H1 (cell line): ENCODE results near the gene ZMIZ1. TPM values are rescaled to one million over a fixed set of nuclear protein-coding genes. Genes with fewer than 3 reads are reported as not detected.
A peak's percentile ranks its signal among the peaks of the same experiment; 100 is the strongest.

Experiments used
- CTCF ChIA-PET: fragments of 300-600 bp; sonication (Branson Sonifier 250); formaldehyde crosslinking; loops from one replicate; lab custom pipeline; 2021; ENCODE audit not compliant: partially characterized antibody; lab: Charles Lee
- POLR2A ChIA-PET: fragments of 300-600 bp; sonication (Branson Sonifier 250); formaldehyde crosslinking; loops from one replicate; lab custom pipeline; 2021; ENCODE audit warnings: inconsistent platforms; ENCODE audit not compliant: partially characterized antibody; lab: Charles Lee
- DNase-seq, 2 experiments: peaks; one replicate each; pipeline versions ENCODE4 v3.0.0 to v3.0.0-alpha.2; 2010 to 2022; ENCODE audit warnings: low spot score in 2 of 2, low read depth in 1 of 2, mixed read lengths in 1 of 2
- FAIRE-seq: peaks from 2 replicates; lab custom pipeline; 2011; peaks lifted over from hg19 to GRCh38; lab: Jason Lieb, UNC
- H2AFZ ChIP-seq: 2 replicates; pipeline ENCODE4 v1.8.1; 2012; ENCODE audit warnings: low read length, inconsistent platforms
- H2AK5ac ChIP-seq: 2 replicates; pipeline ENCODE4 v1.6.1; 2013; ENCODE audit warnings: low read depth, low read length
- H2BK120ac ChIP-seq: replicated peaks from 2 replicates; pipeline ENCODE3; 2013; ENCODE audit warnings: low read depth, low read length, inconsistent platforms
- H2BK12ac ChIP-seq: 2 replicates; pipeline ENCODE4 v1.6.1; 2013; ENCODE audit warnings: low read depth, low read length
- H2BK15ac ChIP-seq: 2 replicates; pipeline ENCODE4 v1.6.1; 2013; ENCODE audit warnings: low read length
- H2BK20ac ChIP-seq: 2 replicates; pipeline ENCODE4 v1.6.1; 2013; ENCODE audit warnings: low read length
- H2BK5ac ChIP-seq: 2 replicates; pipeline ENCODE4 v1.6.1; 2013; ENCODE audit warnings: low read depth, low read length
- H3K14ac ChIP-seq: 2 replicates; pipeline ENCODE4 v1.6.1; 2013; ENCODE audit warnings: inconsistent platforms; ENCODE audit not compliant: insufficient read length
- H3K18ac ChIP-seq: 2 replicates; pipeline ENCODE4 v1.6.1; 2013; ENCODE audit warnings: low read length; ENCODE audit errors: extremely low read depth
- H3K23ac ChIP-seq: 2 replicates; pipeline ENCODE4 v1.6.1; 2013; ENCODE audit warnings: inconsistent platforms; ENCODE audit not compliant: insufficient read length
- H3K23me2 ChIP-seq: 2 replicates; pipeline ENCODE4 v1.6.1; 2013; ENCODE audit warnings: low read depth, low read length
- H3K27ac ChIP-seq: 2 replicates; pipeline ENCODE4 v1.6.1; 2011; ENCODE audit warnings: low read depth, low read length, inconsistent platforms
- H3K27me3 ChIP-seq, 4 experiments: replicated peaks in 1 of 4; 1 replicate in 1 of 4; 2 replicates in 3 of 4; pipeline versions ENCODE4 v1.6.1 to v1.8.1; 2011 to 2013; ENCODE audit warnings: low read length in 3 of 4, mild to moderate bottlenecking in 3 of 4, inconsistent platforms in 2 of 4, mixed read lengths in 2 of 4, moderate library complexity in 1 of 4; ENCODE audit not compliant: control insufficient read depth in 3 of 4, insufficient read depth in 3 of 4; ENCODE audit errors: extremely low read depth in 1 of 4
- H3K36me3 ChIP-seq, 4 experiments: 2 replicates each; pipeline versions ENCODE4 v1.6.1 to v1.8.1; 2011 to 2013; ENCODE audit warnings: mild to moderate bottlenecking in 4 of 4, low read length in 3 of 4, moderate library complexity in 2 of 4, control low read depth in 1 of 4, inconsistent platforms in 1 of 4; ENCODE audit not compliant: insufficient read depth in 4 of 4, control insufficient read depth in 2 of 4
- H3K4ac ChIP-seq: replicated peaks from 2 replicates; pipeline ENCODE3; 2013; ENCODE audit warnings: low read length, low read depth, mixed read lengths, inconsistent platforms; ENCODE audit not compliant: insufficient read length
- H3K4me1 ChIP-seq, 4 experiments: replicated peaks in 1 of 4; 1 replicate in 1 of 4; 2 replicates in 3 of 4; pipeline versions ENCODE4 v1.6.1 to v1.8.1; 2011 to 2013; ENCODE audit warnings: low read length in 3 of 4, inconsistent platforms in 2 of 4, mixed read lengths in 1 of 4; ENCODE audit not compliant: insufficient read depth in 4 of 4, control insufficient read depth in 3 of 4
- H3K4me2 ChIP-seq, 2 experiments: 2 replicates each; pipeline versions ENCODE4 v1.6.1 to v1.8.1; 2011 to 2013; ENCODE audit warnings: low read depth in 2 of 2, low read length in 2 of 2, control low read depth in 1 of 2, inconsistent platforms in 1 of 2, mild to moderate bottlenecking in 1 of 2; ENCODE audit not compliant: insufficient read depth in 1 of 2
- H3K4me3 ChIP-seq, 4 experiments: fragments of 200-600, 300-600 bp in 1 of 4; sonication (generic), shearing (Covaris generic), sonication (Bioruptor Twin) in 1 of 4; 2 replicates each; pipeline versions ENCODE4 v1.5.1 to v1.8.1; 2011 to 2016; ENCODE audit warnings: low read length in 4 of 4, low read depth in 3 of 4, control low read depth in 2 of 4, inconsistent platforms in 2 of 4, mild to moderate bottlenecking in 2 of 4, mixed read lengths in 1 of 4, moderate library complexity in 1 of 4; ENCODE audit not compliant: insufficient read depth in 2 of 4; ENCODE audit errors: extremely low read depth in 1 of 4
- H3K56ac ChIP-seq: replicated peaks from 2 replicates; pipeline ENCODE3; 2013; ENCODE audit warnings: low read depth, mild to moderate bottlenecking, mixed read lengths, low read length, inconsistent platforms; ENCODE audit not compliant: insufficient read length
- H3K79me1 ChIP-seq: 2 replicates; pipeline ENCODE4 v1.6.1; 2013; ENCODE audit warnings: low read depth, low read length, control low read depth
- H3K79me2 ChIP-seq, 2 experiments: 2 replicates each; pipeline versions ENCODE4 v1.6.1 to v1.8.1; 2012 to 2013; ENCODE audit warnings: low read length in 2 of 2, mild to moderate bottlenecking in 2 of 2, inconsistent platforms in 1 of 2; ENCODE audit not compliant: insufficient read depth in 2 of 2, control insufficient read depth in 1 of 2
- H3K9ac ChIP-seq, 4 experiments: replicated peaks in 1 of 4; 1 replicate in 1 of 4; 2 replicates in 3 of 4; pipeline versions ENCODE4 v1.6.1 to v1.8.1; 2011 to 2013; ENCODE audit warnings: low read depth in 3 of 4, low read length in 3 of 4, control low read depth in 2 of 4, mild to moderate bottlenecking in 2 of 4, moderate library complexity in 2 of 4, inconsistent platforms in 1 of 4; ENCODE audit errors: extremely low read depth in 1 of 4
- H3K9me3 ChIP-seq, 2 experiments: 2 replicates each; pipeline versions ENCODE4 v1.6.1 to v1.8.1; 2012 to 2013; ENCODE audit warnings: mild to moderate bottlenecking in 2 of 2, moderate library complexity in 2 of 2, control low read depth in 1 of 2, inconsistent platforms in 1 of 2, low read depth in 1 of 2, low read length in 1 of 2, mixed read lengths in 1 of 2; ENCODE audit not compliant: insufficient read depth in 2 of 2
- H4K20me1 ChIP-seq, 2 experiments: replicated peaks in 1 of 2; 2 replicates each; pipeline versions ENCODE3 to v1.8.1; 2011 to 2013; ENCODE audit warnings: inconsistent platforms in 2 of 2, low read length in 2 of 2, mild to moderate bottlenecking in 1 of 2; ENCODE audit not compliant: insufficient read depth in 2 of 2, control insufficient read depth in 1 of 2
- H4K5ac ChIP-seq: 2 replicates; pipeline ENCODE4 v1.6.1; 2013; ENCODE audit warnings: low read length, low read depth, mixed read lengths, inconsistent platforms; ENCODE audit not compliant: insufficient read length
- H4K8ac ChIP-seq: 2 replicates; pipeline ENCODE4 v1.8.0; 2013; ENCODE audit warnings: mild to moderate bottlenecking, moderate library complexity, low read length, inconsistent platforms; ENCODE audit not compliant: insufficient read depth; ENCODE audit errors: extremely low read depth
- H4K91ac ChIP-seq: replicated peaks from 2 replicates; pipeline ENCODE3; 2013; ENCODE audit warnings: low read length, mixed read lengths, inconsistent platforms; ENCODE audit not compliant: insufficient read length
- EP300 ChIP-seq, 2 experiments: IDR thresholded peaks; 1 replicate in 1 of 2; 2 replicates in 1 of 2; pipeline ENCODE4 v1.6.1; 2011 to 2012; ENCODE audit warnings: low read depth in 2 of 2, low read length in 2 of 2, mild to moderate bottlenecking in 2 of 2, borderline replicate concordance in 1 of 2, inconsistent platforms in 1 of 2, moderate library complexity in 1 of 2
- GABPA ChIP-seq: IDR thresholded peaks from 2 replicates; pipeline ENCODE4 v1.6.1; 2011; ENCODE audit warnings: mild to moderate bottlenecking, low read length, moderate library complexity, borderline replicate concordance; ENCODE audit not compliant: insufficient read depth
- NRF1 ChIP-seq: IDR thresholded peaks from 2 replicates; pipeline ENCODE4 v1.6.1; 2011; ENCODE audit warnings: mild to moderate bottlenecking, low read depth, low read length, improper control_type of control experiment
- PHF8 ChIP-seq: fragments of 200-600 bp; sonication (generic); conservative IDR thresholded peaks from 2 replicates; pipeline ENCODE4 v1.7.1; 2012; ENCODE audit warnings: low read depth, mild to moderate bottlenecking, inconsistent platforms, low read length, moderate library complexity
- RFX5 ChIP-seq: IDR thresholded peaks from 2 replicates; pipeline ENCODE4 v1.6.1; 2011; ENCODE audit warnings: low read depth, low read length, improper control_type of control experiment, borderline replicate concordance
- RNF2 ChIP-seq: fragments of 200-900, 300-1000 bp; sonication (generic); IDR thresholded peaks from 2 replicates; pipeline ENCODE4 v1.7.1; 2016; ENCODE audit warnings: borderline replicate concordance, low read depth, mild to moderate bottlenecking, antibody characterized with exemption, low read length; ENCODE audit not compliant: poor library complexity, severe bottlenecking; ENCODE audit errors: missing control alignments
- RXRA ChIP-seq: IDR thresholded peaks from 2 replicates; pipeline ENCODE4 v1.6.1; 2011; ENCODE audit warnings: low read depth, mild to moderate bottlenecking, low read length, moderate library complexity; ENCODE audit not compliant: insufficient read depth
- WGBS, 2 experiments: shearing (Covaris generic) in 1 of 2; methylation state at CpG; one replicate each; pipeline versions ENCODE4 v1.1.6 to v1.1.7; 2013 to 2015; ENCODE audit warnings: low lambda C conversion rate in 2 of 2, mixed read lengths in 2 of 2, inconsistent platforms in 1 of 2, low coverage in 1 of 2, missing lambda C conversion rate in 1 of 2; ENCODE audit not compliant: insufficient replicate concordance in 2 of 2, insufficient coverage in 1 of 2, insufficient read length in 1 of 2; ENCODE audit errors: extremely low coverage in 1 of 2, missing lambda C conversion rate in 1 of 2; 5-methylcytosine and 5-hydroxymethylcytosine counted together
- polyA plus RNA-seq, 7 experiments: library from polyadenylated mRNA; depleted of rRNA in 3 of 7; stranded (reverse) in 5 of 7; unstranded in 2 of 7; fragments of >200 nt in 5 of 7; fragments of 200-250 nt in 2 of 7; gene quantifications; 1 replicate in 5 of 7; 2 replicates in 1 of 7; 4 replicates in 1 of 7; pipeline versions ENCODE4 v1.2.1 to v1.2.3, GENCODE V29; 2011 to 2013; ENCODE audit warnings: missing spikeins in 2 of 7, mixed read lengths in 2 of 7
- total RNA-seq: library from RNA; stranded (reverse); fragmentation: NEBNext Ultra II Directional; extraction: Animal tissue kit (Norgen Biotek cat#: 25700); gene quantifications from 2 replicates; pipeline ENCODE4 v1.2.1, GENCODE V29; 2021

ZMIZ1 gene
- total and polyA plus RNA-seq, 2 of the 8 experiments (the other 6 are each of a cell fraction or from before 2014, with no cell fraction given) = 8.1 to 28.0 TPM

- Histone ChIP-seq H3K14ac (no peak overlapping the region), H3K4me2 (0 out of 4 replicates have a peak overlapping the region, but pooled peaks have one; percentile 0 to 27), H4K5ac (no peak overlapping the region), H2BK5ac (no peak overlapping the region), H3K4me3 (no peak overlapping the region; a peak in 1 of 8 replicates), H3K4ac (no peak overlapping the region), H2BK120ac (no peak overlapping the region), H2AK5ac (no peak overlapping the region), H3K79me2 (no peaks in the 10 kb centered on the region; a peak in 1 of 4 replicates), H2AFZ (no peak overlapping the region), H4K91ac (no peak overlapping the region), H3K23ac (no peak overlapping the region), H4K20me1 (peaks cover 5 to 16% of the 10 kb centered on the region in 2 experiments), H2BK12ac (0 out of 2 replicates have a peak overlapping the region, but pooled peaks have one; percentile 50), H3K9ac (no peak overlapping the region; a peak in 2 of 7 replicates), H3K27ac (no peak overlapping the region), H3K4me1 (peaks cover 0 to 15% (median 9%) of the 10 kb centered on the region in 4 experiments; a peak in 6 of 7 replicates), H3K36me3 (peaks cover 0 to 2% (median 0%) of the 10 kb centered on the region in 4 experiments; a peak in 4 of 8 replicates), H2BK15ac (no peak overlapping the region), H3K27me3 (no peaks in the 10 kb centered on the region), H2BK20ac (no peak overlapping the region), H3K9me3 (no peaks in the 10 kb centered on the region), H3K56ac (no peak overlapping the region), H3K23me2 (no peaks in the 10 kb centered on the region), H4K8ac (no peak overlapping the region; the same call in 1 of the 2 replicates), H3K79me1 (peaks cover 3% of the 10 kb centered on the region; the same call in 1 of the 2 replicates), H3K18ac (no peak overlapping the region)
- FAIRE-seq (no peak), DNase-seq (no peak)
- WGBS, 2 experiments = 89% methylated on average over 7 of the region's 7 CpGs; no CpG with 5 or more reads in 1 of the 2 experiments
- POLR2A ChIA-PET = interaction anchor here (1.4 kb wide), 1 partner anchor 27 kb away, joined by 3 read pairs; no protein-coding TSS in a partner anchor
- TF ChIP-seq RFX5 (no peak), EP300 (IDR thresholded peaks at IDR 0.05; ENCODE audit: borderline replicate concordance in 1 of 2, low read depth in 2 of 2, low read length in 2 of 2) (no peak), GABPA (no peak), RXRA (no peak), NRF1 (no peak), RNF2 (no peak), PHF8 (no peak)
- CTCF ChIA-PET = interaction anchor here (0.6 to 32.0 kb wide), 5 partner anchors 7 to 54 kb away, joined by 3 to 396 read pairs (median 14); no protein-coding TSS in a partner anchor
Measured at GRCh38 chr10:79185796-79186374, 117.1 kb downstream of the ZMIZ1 start.
